Endothelial cell (in vitro differentiated cells): ENCODE measurements around the gene SERBP1. TPM values are rescaled to one million over a fixed set of nuclear protein-coding genes. Genes with fewer than 3 reads are reported as not detected.

Source experiments
- DNase-seq: peaks from one replicate; pipeline ENCODE4 v3.0.0; 2021; ENCODE audit warnings: low spot score
- H3K27ac Mint-ChIP-seq: one replicate; pipeline ENCODE4 v1.8.0; 2021; ENCODE audit warnings: mixed read lengths, inconsistent platforms; ENCODE audit not compliant: unreplicated experiment
- H3K27me3 Mint-ChIP-seq: one replicate; pipeline ENCODE4 v1.8.0; 2021; ENCODE audit warnings: mild to moderate bottlenecking, moderate library complexity, mixed read lengths, inconsistent platforms; ENCODE audit not compliant: unreplicated experiment
- H3K36me3 Mint-ChIP-seq: one replicate; pipeline ENCODE4 v1.8.0; 2021; ENCODE audit warnings: mild to moderate bottlenecking, low read depth, mixed read lengths, inconsistent platforms; ENCODE audit not compliant: unreplicated experiment
- H3K4me1 Mint-ChIP-seq: one replicate; pipeline ENCODE4 v1.8.0; 2021; ENCODE audit warnings: mild to moderate bottlenecking, mixed read lengths, inconsistent platforms; ENCODE audit not compliant: unreplicated experiment
- H3K4me3 Mint-ChIP-seq: one replicate; pipeline ENCODE4 v1.8.0; 2021; ENCODE audit warnings: mild to moderate bottlenecking, mixed read lengths, inconsistent platforms; ENCODE audit not compliant: unreplicated experiment
- H3K9me3 Mint-ChIP-seq: one replicate; pipeline ENCODE4 v1.8.0; 2021; ENCODE audit warnings: mixed read lengths, inconsistent platforms; ENCODE audit not compliant: unreplicated experiment
- CTCF ChIP-seq: fragments of 200-600 bp; sonication (generic); IDR thresholded peaks from one replicate; pipeline ENCODE4 v1.5.0; 2021; ENCODE audit warnings: antibody characterized with exemption; ENCODE audit not compliant: unreplicated experiment
- total RNA-seq: library from RNA; stranded (reverse); fragmentation: NEBNext Ultra II Directional; extraction: Animal tissue kit (Norgen Biotek cat#: 25700); gene quantifications from one replicate; pipeline ENCODE4 v1.2.1, GENCODE V29; 2021; ENCODE audit not compliant: unreplicated experiment

The SERBP1 gene
- total RNA-seq, 1 donor from 2014 or later, result 169 TPM

- no peaks in the 10 kb centered on the region for H3K36me3 Mint-ChIP-seq
- H3K4me1 Mint-ChIP-seq, result no peaks in the 10 kb centered on the region
- H3K27ac Mint-ChIP-seq, result no peak overlapping the region
- no peaks in the 10 kb centered on the region for H3K9me3 Mint-ChIP-seq
- DNase-seq, result no peak
- H3K4me3 Mint-ChIP-seq, result no peak overlapping the region
- no peak for TF ChIP-seq CTCF
- no peaks in the 10 kb centered on the region for H3K27me3 Mint-ChIP-seq
Measured at GRCh38 chr1:67367370-67368045, 62.7 kb downstream of the SERBP1 start.

DNA sequence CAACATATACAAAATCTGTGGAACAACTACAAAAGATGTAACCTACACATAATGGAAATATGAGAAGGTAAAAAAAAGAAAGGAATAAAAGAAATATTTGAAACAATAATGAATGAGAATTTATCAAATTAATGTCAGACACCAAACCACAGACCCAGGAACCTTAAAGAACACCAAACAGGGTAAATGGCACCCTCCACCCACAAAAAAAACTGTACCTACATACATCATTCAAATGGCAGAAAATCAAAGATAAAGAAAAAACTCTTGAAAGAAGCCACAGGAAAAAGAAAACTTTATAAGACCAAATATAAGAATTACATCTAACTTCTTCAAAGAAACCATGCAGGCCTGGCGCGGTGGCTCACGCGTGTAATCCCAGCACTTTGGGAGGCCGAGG, 68.6 kb downstream of the SERBP1 start:
- no peak for TF ChIP-seq CTCF
- DNase-seq, result no peak
- Mint-ChIP-seq H3K27ac (no peak overlapping the region), H3K9me3 (no peaks in the 10 kb centered on the region), H3K4me3 (no peak overlapping the region), H3K36me3 (no peaks in the 10 kb centered on the region), H3K27me3 (peaks cover 4% of the 10 kb centered on the region), H3K4me1 (no peaks in the 10 kb centered on the region)

DNA sequence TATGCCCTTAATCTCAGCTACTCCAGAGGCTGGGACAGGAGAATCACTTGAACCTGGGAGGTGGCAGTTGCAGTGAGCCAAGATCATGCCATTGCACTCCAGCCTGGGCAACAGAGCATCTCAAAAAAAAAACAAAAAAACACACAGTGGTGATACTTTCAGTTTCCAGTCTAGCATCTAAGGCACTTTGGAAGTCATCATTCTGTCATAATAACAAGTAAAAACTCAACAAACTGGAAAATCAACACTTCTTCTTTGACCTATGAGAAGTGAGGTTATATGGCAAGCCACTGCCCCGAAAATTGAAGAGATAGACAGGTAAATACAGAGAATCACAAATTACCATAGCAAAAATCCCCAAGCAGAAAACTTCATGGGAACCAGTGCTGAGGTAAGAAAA, 70.6 kb downstream of the SERBP1 start:
- Mint-ChIP-seq H3K36me3 (no peaks in the 10 kb centered on the region), H3K27me3 (peaks cover 4% of the 10 kb centered on the region), H3K27ac (no peak overlapping the region), H3K4me3 (no peak overlapping the region), H3K4me1 (peaks cover 8% of the 10 kb centered on the region), H3K9me3 (no peaks in the 10 kb centered on the region)
- no peak for DNase-seq
- TF ChIP-seq CTCF, result no peak

Other genes with a start within 250 kb of the SERBP1 start
- 0.36 TPM for gene IL12RB2, start 122.5 kb downstream of the SERBP1 start, total RNA-seq